Smooth muscle cell (in vitro differentiated cells): ENCODE measurements around the gene FCN1. TPM values are rescaled to one million over a fixed set of nuclear protein-coding genes. Genes with fewer than 3 reads are reported as not detected.

Experiments used
- DNase-seq: peaks from one replicate; lab custom pipeline; 2025; ENCODE audit not compliant: unreplicated experiment; lab: John Stamatoyannopoulos, UW
- H2AFZ ChIP-seq: fragments of 200-600 bp; sonication (generic); 2 replicates; pipeline ENCODE4 v1.6.0; 2016; ENCODE audit warnings: antibody characterized with exemption, low read depth, mild to moderate bottlenecking
- H3F3A ChIP-seq: fragments of 200-600 bp; sonication (generic); 2 replicates; pipeline ENCODE4 v1.6.0; 2017; ENCODE audit warnings: antibody characterized with exemption, low read depth
- H3K27ac ChIP-seq: fragments of 200-600 bp; sonication (generic); 2 replicates; pipeline ENCODE4 v1.5.1; 2016; ENCODE audit warnings: low read depth, mild to moderate bottlenecking
- H3K27me3 ChIP-seq: fragments of 200-600 bp; sonication (generic); 2 replicates; pipeline ENCODE4 v1.6.1; 2016; ENCODE audit warnings: low read depth, mild to moderate bottlenecking
- H3K36me3 ChIP-seq: fragments of 200-600 bp; sonication (generic); 2 replicates; pipeline ENCODE4 v1.5.1; 2016; ENCODE audit warnings: low read depth
- H3K4me1 ChIP-seq: fragments of 200-600 bp; sonication (generic); 2 replicates; pipeline ENCODE4 v1.5.1; 2016; ENCODE audit warnings: low read depth
- H3K4me2 ChIP-seq: fragments of 200-600 bp; sonication (generic); 2 replicates; pipeline ENCODE4 v1.6.0; 2016; ENCODE audit warnings: mild to moderate bottlenecking
- H3K4me3 ChIP-seq: fragments of 200-600 bp; sonication (generic); 2 replicates; pipeline ENCODE4 v1.5.1; 2016; ENCODE audit warnings: mild to moderate bottlenecking
- H3K79me2 ChIP-seq: fragments of 200-600 bp; sonication (generic); 2 replicates; pipeline ENCODE4 v1.6.0; 2016; ENCODE audit warnings: low read depth, mild to moderate bottlenecking
- H3K9ac ChIP-seq: fragments of 200-600 bp; sonication (generic); 2 replicates; pipeline ENCODE4 v1.6.0; 2016; ENCODE audit warnings: low read depth
- H3K9me3 ChIP-seq: fragments of 200-600 bp; sonication (generic); replicated peaks from 2 replicates; pipeline ENCODE4 v1.5.1; 2016; ENCODE audit warnings: low read depth
- H4K20me1 ChIP-seq: fragments of 200-600 bp; sonication (generic); 2 replicates; pipeline ENCODE4 v1.6.0; 2016; ENCODE audit warnings: low read depth
- CTCF ChIP-seq: fragments of 200-600 bp; sonication (generic); IDR thresholded peaks from 2 replicates; pipeline ENCODE4 v1.5.1; 2017; ENCODE audit warnings: borderline replicate concordance, mild to moderate bottlenecking, antibody characterized with exemption; ENCODE audit not compliant: insufficient read depth, poor library complexity, severe bottlenecking
- WGBS: methylation state at CpG from one replicate; pipeline ENCODE4 v1.1.7; 2016; ENCODE audit warnings: low lambda C conversion rate; 5-methylcytosine and 5-hydroxymethylcytosine counted together
- polyA plus RNA-seq: library from polyadenylated mRNA; unstranded; fragments of >200 nt; fragmentation: Nextera tagmentation; extraction: Ambion mirVana; gene quantifications from 2 replicates; pipeline ENCODE4 v1.2.1, GENCODE V29; 2016
- total RNA-seq: library from RNA; depleted of rRNA; stranded (reverse); fragments of >200 nt; gene quantifications from 2 replicates; pipeline ENCODE4 v1.2.3, GENCODE V29; 2014

Gene FCN1
- total and polyA plus RNA-seq, 2 experiments from 2014 or later, result 0.13 TPM; not detected in 1

DNA sequence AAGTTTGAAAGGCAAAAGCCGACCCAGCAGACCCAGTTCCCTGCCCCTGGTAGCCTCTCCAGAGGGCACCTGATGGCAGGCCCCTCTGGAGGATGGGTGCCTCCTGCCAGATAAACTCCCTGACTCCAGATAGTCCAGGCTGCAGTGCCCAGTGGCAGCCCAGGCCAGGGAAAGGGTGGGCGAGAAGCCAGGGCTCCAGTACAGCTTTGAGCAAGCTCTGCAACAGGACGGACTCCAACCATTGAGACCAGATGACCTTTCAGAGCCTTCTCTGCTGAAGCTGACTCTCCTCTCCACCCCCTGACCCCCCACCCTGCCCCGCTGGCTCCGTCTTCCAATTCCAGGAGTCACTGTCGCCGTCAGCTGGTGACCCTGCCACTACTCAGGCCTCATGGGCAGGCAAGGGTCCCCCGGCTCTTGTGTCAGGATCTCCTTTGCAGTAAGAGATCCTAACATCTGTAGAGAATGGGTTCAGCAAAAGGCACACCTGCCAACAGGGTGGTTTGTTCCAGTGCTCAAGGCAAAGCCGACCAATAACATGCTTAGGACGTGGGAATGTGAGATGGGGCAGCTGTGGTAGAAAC is 15.5 kb upstream of the FCN1 start:
- Histone ChIP-seq H2AFZ (no peak overlapping the region), H3K36me3 (no peaks in the 10 kb centered on the region), H4K20me1 (no peaks in the 10 kb centered on the region), H3K9ac (no peak overlapping the region), H3K27me3 (no peaks in the 10 kb centered on the region), H3K27ac (no peak overlapping the region), H3K4me2 (no peak overlapping the region), H3K4me3 (no peak overlapping the region), H3K79me2 (no peaks in the 10 kb centered on the region), H3K4me1 (peaks cover 21% of the 10 kb centered on the region), H3K9me3 (no peaks in the 10 kb centered on the region), H3F3A (no peaks in the 10 kb centered on the region)
- TF ChIP-seq CTCF, result no peak
- no peak for DNase-seq
- WGBS, result 93% methylated on average over 10 of the region's 10 CpGs

DNA sequence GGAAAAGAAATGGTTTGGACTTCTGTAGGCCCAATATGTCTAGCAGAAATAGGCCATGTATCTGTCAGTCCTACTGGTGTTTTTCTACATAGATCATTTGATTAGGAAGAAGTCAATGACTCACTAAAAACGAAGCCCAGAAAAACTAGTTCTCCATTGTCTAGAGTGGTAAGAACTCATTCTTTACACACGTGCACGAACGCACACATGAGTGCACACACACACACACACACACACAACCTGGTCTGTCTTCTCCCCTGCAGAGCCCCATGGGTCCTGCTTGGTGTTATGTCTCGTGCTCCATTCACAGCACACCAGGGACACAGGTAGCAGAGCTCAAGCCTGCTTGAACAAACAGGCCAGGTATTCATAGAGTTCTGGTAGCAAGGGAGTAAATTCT is 14.9 kb upstream of the FCN1 start:
- Histone ChIP-seq H3K36me3 (no peaks in the 10 kb centered on the region), H3K27me3 (no peaks in the 10 kb centered on the region), H4K20me1 (no peaks in the 10 kb centered on the region), H2AFZ (no peak overlapping the region), H3K4me3 (no peak overlapping the region), H3F3A (no peaks in the 10 kb centered on the region), H3K9me3 (no peaks in the 10 kb centered on the region), H3K4me2 (no peak overlapping the region), H3K4me1 (peaks cover 21% of the 10 kb centered on the region), H3K27ac (no peak overlapping the region), H3K9ac (no peak overlapping the region), H3K79me2 (no peaks in the 10 kb centered on the region)
- 90% methylated on average over 5 of the region's 5 CpGs for WGBS
- no peak for TF ChIP-seq CTCF
- no peak for DNase-seq

- no peak overlapping the region for H2AFZ ChIP-seq
- WGBS, result 91% methylated on average over 12 of the region's 12 CpGs
- H3K4me2 ChIP-seq, result no peak overlapping the region
- H3K27me3 ChIP-seq, result no peaks in the 10 kb centered on the region
- H3K27ac ChIP-seq, result no peak overlapping the region
- TF ChIP-seq CTCF, result no peak
- no peak overlapping the region for H3K9ac ChIP-seq
- no peaks in the 10 kb centered on the region for H3K79me2 ChIP-seq
- H3F3A ChIP-seq, result no peaks in the 10 kb centered on the region
- DNase-seq, result no peak
- H3K4me3 ChIP-seq, result no peak overlapping the region
- H4K20me1 ChIP-seq, result no peaks in the 10 kb centered on the region
- H3K36me3 ChIP-seq, result no peaks in the 10 kb centered on the region
- H3K9me3 ChIP-seq, result no peaks in the 10 kb centered on the region
- peaks cover 21% of the 10 kb centered on the region for H3K4me1 ChIP-seq
Measured at GRCh38 chr9:134932171-134932570, 14.5 kb upstream of the FCN1 start.

- WGBS, result 92% methylated on average over 13 of the region's 13 CpGs
- no peak for TF ChIP-seq CTCF
- no peaks in the 10 kb centered on the region for H3K27me3 ChIP-seq
- H3K4me3 ChIP-seq, result no peak overlapping the region
- DNase-seq, result no peak
- H2AFZ ChIP-seq, result no peak overlapping the region
- no peak overlapping the region for H3K9ac ChIP-seq
- H3K4me2 ChIP-seq, result no peak overlapping the region
- H3K9me3 ChIP-seq, result no peaks in the 10 kb centered on the region
- H3K36me3 ChIP-seq, result no peaks in the 10 kb centered on the region
- H4K20me1 ChIP-seq, result no peaks in the 10 kb centered on the region
- no peaks in the 10 kb centered on the region for H3K79me2 ChIP-seq
- H3K27ac ChIP-seq, result no peak overlapping the region
- peaks cover 11% of the 10 kb centered on the region for H3K4me1 ChIP-seq
- H3F3A ChIP-seq, result no peaks in the 10 kb centered on the region
Measured at GRCh38 chr9:134930398-134930797, 12.7 kb upstream of the FCN1 start.
